ENCODE data around the gene VSIG10L2. TPM values are rescaled to one million over a fixed set of nuclear protein-coding genes. Genes with fewer than 3 reads are reported as not detected.

Gene VSIG10L2
- total RNA-seq, 1 experiment from 2014 or later, result not detected

GRCh38 chr11:125987066-125987641 is 41.3 kb downstream of the VSIG10L2 start:
- Histone ChIP-seq H3K9me2 (ENCODE audit: insufficient read depth) (no peaks in the 10 kb centered on the region), H3K27me3 (ENCODE audit: insufficient read depth, low read depth) (no peaks in the 10 kb centered on the region), H3F3A (ENCODE audit: insufficient read depth, low read depth) (no peaks in the 10 kb centered on the region), H3K9me3 (ENCODE audit: insufficient read depth, low read depth) (no peaks in the 10 kb centered on the region), H3K36me3 (ENCODE audit: low read depth) (no peaks in the 10 kb centered on the region), H3K4me3 (no peak overlapping the region), H3K4me2 (no peak overlapping the region), H3K4me1 (replicated peaks; ENCODE audit: insufficient read depth) (no peaks in the 10 kb centered on the region), H3K27ac (no peak overlapping the region), H3K79me2 (ENCODE audit: low read depth) (no peaks in the 10 kb centered on the region), H2AFZ (no peak overlapping the region), H4K20me1 (ENCODE audit: insufficient read depth) (no peaks in the 10 kb centered on the region)
- TF ChIP-seq EZH2 (IDR thresholded peaks at IDR 0.05; ENCODE audit: low read depth) (no peak), CTCF (conservative IDR thresholded peaks at IDR 0.05) (no peak)
- ChIA-PET POLR2A (ENCODE audit: unreplicated experiment) (no interaction called here), CTCF (no interaction called here)
- no peak for DNase-seq
- BruUV-seq (replicated peaks), result no TSS peak
- intact Hi-C loops (cut with micrococcal nuclease; ENCODE audit: unreplicated experiment), result no loop called here

GRCh38 chr11:125990244-125990643 is 44.4 kb downstream of the VSIG10L2 start:
- POLR2A ChIA-PET (ENCODE audit: unreplicated experiment), result no interaction called here
- Histone ChIP-seq H3K27me3 (ENCODE audit: insufficient read depth, low read depth) (no peaks in the 10 kb centered on the region), H3K9me3 (ENCODE audit: insufficient read depth, low read depth) (no peaks in the 10 kb centered on the region), H3K4me1 (replicated peaks; ENCODE audit: insufficient read depth) (no peaks in the 10 kb centered on the region), H3K27ac (no peak overlapping the region), H3F3A (ENCODE audit: insufficient read depth, low read depth) (no peaks in the 10 kb centered on the region), H2AFZ (no peak overlapping the region), H3K79me2 (ENCODE audit: low read depth) (no peaks in the 10 kb centered on the region), H3K4me3 (no peak overlapping the region), H3K36me3 (ENCODE audit: low read depth) (no peaks in the 10 kb centered on the region), H4K20me1 (ENCODE audit: insufficient read depth) (no peaks in the 10 kb centered on the region), H3K9me2 (ENCODE audit: insufficient read depth) (no peaks in the 10 kb centered on the region), H3K4me2 (no peak overlapping the region)
- no peak for TF ChIP-seq EZH2 (IDR thresholded peaks at IDR 0.05; ENCODE audit: low read depth)
- no peak for TF ChIP-seq CTCF (conservative IDR thresholded peaks at IDR 0.05)
- no TSS peak for BruUV-seq (replicated peaks)
- DNase-seq, result no peak
- CTCF ChIA-PET, result no interaction called here
- intact Hi-C loops (cut with micrococcal nuclease; ENCODE audit: unreplicated experiment), result loop anchor here (2.0 kb wide), 1 partner anchor 17 kb away; no protein-coding TSS in a partner anchor

- no peak for DNase-seq
- ChIA-PET POLR2A (ENCODE audit: unreplicated experiment) (no interaction called here), CTCF (no interaction called here)
- intact Hi-C loops (cut with micrococcal nuclease; ENCODE audit: unreplicated experiment), result no loop called here
- TF ChIP-seq EZH2 (IDR thresholded peaks at IDR 0.05; ENCODE audit: low read depth), result no peak
- TF ChIP-seq CTCF (conservative IDR thresholded peaks at IDR 0.05), result no peak
- Histone ChIP-seq H2AFZ (no peak overlapping the region), H3K9me3 (ENCODE audit: insufficient read depth, low read depth) (no peaks in the 10 kb centered on the region), H3K27me3 (ENCODE audit: insufficient read depth, low read depth) (no peaks in the 10 kb centered on the region), H4K20me1 (ENCODE audit: insufficient read depth) (no peaks in the 10 kb centered on the region), H3K9me2 (ENCODE audit: insufficient read depth) (no peaks in the 10 kb centered on the region), H3K4me3 (no peak overlapping the region), H3K4me1 (replicated peaks; ENCODE audit: insufficient read depth) (no peaks in the 10 kb centered on the region), H3K4me2 (no peak overlapping the region), H3K27ac (no peak overlapping the region), H3K79me2 (ENCODE audit: low read depth) (no peaks in the 10 kb centered on the region), H3K36me3 (ENCODE audit: low read depth) (no peaks in the 10 kb centered on the region), H3F3A (ENCODE audit: insufficient read depth, low read depth) (no peaks in the 10 kb centered on the region)
- no TSS peak for BruUV-seq (replicated peaks)
These were observed 47.0 kb downstream of the VSIG10L2 start for GRCh38 chr11:125992893-125993292.
